HG03135 (cell line): ENCODE results near the gene LY6G5B.
A peak's percentile ranks its signal among the peaks of the same experiment; 100 is the strongest.

Experiments
- ATAC-seq: cut with Tn5 transposase; IDR thresholded peaks from one replicate; pipeline ENCODE4 v1.9.1; 2021; ENCODE audit warnings: mild to moderate bottlenecking, moderate library complexity; ENCODE audit not compliant: unreplicated experiment

LY6G5B gene

DNA sequence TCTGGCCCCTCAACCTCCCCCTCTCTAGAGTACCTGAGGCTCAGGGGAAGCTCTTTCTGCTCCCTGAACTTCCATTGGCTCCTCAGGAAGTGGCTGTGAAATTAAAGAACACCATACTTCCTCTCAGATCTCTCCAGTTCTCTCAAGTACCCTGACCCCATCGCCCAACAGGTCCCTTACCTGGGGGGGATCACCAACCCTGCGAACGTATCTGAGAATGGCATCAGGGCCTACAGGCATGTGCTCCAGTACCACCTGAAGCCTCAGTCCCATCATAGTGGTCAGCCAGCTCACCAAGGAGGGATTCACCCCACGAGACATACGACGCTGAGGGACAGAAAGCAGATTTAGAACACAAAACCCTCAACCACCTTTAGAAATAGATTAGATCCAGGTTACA lies 29.2 kb upstream of the LY6G5B start:
- ATAC-seq, result no peak

- no peak for ATAC-seq
Observed at GRCh38 chr6:31641370-31641769, 28.4 kb upstream of the LY6G5B start.

DNA sequence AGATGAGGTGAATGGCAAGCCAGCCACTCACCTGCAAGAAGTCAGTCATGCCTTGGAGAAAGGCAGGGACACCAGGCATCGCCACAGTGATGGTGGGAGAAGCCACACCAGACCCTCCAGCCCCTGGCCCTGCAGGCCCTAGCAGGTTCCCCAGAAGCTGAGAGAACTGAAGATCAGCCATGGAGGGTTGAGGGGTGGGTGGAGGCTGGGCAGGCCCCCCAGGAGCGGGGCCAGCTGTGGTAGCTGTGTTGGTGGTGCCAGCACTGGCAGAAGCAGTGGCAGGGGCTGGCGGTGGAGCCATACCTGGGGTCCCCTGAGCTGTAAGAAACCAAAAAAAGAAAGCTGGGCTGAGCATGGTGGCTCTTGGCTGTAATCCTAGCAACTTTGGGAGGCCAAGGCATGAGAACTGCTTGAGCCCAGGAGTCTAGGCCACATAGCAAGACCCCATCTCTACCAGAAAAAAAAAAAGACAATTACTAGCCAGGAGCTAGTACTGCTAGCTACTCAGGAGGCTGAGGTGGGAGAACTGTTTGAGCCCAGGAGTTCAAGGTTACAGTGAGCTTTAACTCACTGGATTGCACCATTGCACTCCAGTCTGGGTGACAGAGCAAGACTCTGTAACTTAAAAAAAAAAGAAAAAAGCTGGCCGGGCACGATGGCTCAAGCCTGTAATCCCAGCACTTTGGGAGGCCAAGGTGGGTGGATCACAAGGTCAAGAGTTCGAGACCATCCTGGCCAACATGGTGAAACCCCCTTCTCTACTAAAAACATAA lies 26.8 kb upstream of the LY6G5B start:
- ATAC-seq, result no peak

- no peak for ATAC-seq
Observed at GRCh38 chr6:31643818-31644454, 25.8 kb upstream of the LY6G5B start.

- no peak for ATAC-seq
Observed at GRCh38 chr6:31645325-31645724, 24.5 kb upstream of the LY6G5B start.

GRCh38 chr6:31651602-31652191 lies 18.1 kb upstream of the LY6G5B start:
- peak; percentile 27 for ATAC-seq

GRCh38 chr6:31652925-31653724 lies 16.7 kb upstream of the LY6G5B start:
- ATAC-seq, result peak; percentile 71

GRCh38 chr6:31654574-31655348 lies 15.0 kb upstream of the LY6G5B start:
- ATAC-seq, result no peak

GRCh38 chr6:31655349-31656237 lies 14.2 kb upstream of the LY6G5B start, which contains the start of gene APOM:
TSS of gene APOM (plus strand) at chr6:31655894. CDS start at chr6:31655967, 73 bp downstream.
- no peak for ATAC-seq

GRCh38 chr6:31657406-31658157 lies 12.2 kb upstream of the LY6G5B start:
- no peak for ATAC-seq

DNA sequence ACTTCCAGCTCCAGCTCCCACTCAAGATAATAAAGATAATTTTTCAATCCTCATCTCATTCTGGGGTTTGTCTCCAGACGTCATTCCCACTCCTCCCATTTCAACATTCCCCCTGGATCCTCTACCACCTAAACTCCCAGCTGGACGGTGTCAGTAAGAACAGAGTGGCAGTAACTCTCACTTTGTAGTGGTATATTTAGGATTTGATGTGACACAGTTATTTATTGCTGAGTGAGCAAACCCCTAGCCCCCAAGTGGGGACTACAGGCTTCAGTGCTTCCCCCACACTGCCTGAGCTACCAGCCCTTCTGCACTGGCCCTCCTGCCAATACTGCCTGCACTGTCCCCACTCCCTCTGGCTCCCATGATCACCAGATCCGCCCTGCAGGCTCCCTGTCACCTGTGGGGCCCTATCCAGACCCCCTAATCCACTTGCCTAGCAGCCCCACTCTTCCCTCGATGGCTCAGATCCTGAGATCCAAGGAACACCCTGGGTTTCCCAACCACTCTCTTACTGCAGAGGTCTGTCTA lies 11.6 kb upstream of the LY6G5B start:
- ATAC-seq, result no peak

DNA sequence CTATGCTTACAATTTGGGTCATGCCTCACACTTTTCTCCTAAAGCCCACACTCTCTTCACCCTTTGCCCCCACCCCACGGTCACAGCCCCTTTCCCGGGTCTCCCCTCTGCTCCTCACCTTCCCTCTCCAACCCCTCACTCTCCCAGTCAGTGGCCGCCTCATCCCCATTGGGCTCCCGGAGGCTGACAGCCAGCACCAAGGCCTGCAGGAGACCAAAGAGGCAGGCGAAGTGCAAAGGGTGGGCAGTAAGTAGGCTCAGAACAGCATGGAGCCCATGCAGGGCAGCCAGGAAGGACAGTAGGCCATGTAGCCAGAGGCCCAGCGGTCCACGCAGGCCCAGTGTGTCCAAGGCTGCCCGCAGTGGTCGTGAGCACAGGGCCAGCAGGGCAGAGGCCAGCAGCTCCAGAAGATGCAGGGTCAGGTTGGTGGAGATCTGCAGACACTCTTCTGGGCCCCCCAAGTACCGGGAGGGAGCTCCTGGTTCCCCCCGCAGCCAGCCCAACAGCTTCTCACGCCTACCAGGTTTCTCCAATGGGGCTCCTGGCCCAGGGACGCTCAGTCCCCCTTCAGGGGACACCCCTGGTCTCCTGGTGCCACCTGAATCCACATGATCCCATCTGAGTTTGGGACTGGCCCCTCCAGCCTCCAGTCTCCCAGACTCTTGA lies 10.7 kb upstream of the LY6G5B start:
- no peak for ATAC-seq

DNA sequence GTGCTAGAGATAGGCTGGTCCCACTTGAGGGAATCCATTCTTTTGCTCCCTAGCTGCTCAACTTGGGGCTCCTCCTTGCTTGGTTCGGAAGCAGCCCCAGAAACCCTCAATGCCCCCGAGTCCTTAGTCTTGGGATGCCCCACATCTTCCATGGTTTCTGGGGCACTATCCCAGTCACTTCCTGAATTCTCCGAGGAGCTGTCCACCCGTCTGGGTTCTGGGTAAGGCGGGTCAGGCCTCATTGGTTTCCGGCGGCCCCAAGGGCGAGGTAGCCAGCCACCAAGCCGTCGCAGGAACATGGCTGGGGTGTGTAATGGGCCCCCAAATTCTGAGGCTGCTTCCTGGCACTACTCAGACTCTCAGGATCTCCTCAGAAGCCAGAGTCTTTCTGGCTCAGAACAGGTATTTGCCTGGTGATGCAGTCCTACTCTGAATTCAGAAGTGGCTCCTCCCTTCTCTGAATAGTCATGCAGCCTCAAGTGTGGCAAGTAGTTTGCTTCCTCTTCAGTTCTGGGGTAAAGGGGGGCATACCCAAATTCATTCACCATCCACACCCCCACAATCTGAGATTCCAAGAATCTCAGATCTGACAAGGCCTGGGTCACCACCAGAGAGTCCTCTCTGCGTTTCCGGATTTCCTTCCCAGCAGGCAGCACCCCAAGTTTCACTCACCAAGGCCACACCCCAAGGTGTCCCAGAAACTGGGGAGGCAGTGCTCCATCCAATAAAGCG lies 10.0 kb upstream of the LY6G5B start:
- no peak for ATAC-seq

DNA sequence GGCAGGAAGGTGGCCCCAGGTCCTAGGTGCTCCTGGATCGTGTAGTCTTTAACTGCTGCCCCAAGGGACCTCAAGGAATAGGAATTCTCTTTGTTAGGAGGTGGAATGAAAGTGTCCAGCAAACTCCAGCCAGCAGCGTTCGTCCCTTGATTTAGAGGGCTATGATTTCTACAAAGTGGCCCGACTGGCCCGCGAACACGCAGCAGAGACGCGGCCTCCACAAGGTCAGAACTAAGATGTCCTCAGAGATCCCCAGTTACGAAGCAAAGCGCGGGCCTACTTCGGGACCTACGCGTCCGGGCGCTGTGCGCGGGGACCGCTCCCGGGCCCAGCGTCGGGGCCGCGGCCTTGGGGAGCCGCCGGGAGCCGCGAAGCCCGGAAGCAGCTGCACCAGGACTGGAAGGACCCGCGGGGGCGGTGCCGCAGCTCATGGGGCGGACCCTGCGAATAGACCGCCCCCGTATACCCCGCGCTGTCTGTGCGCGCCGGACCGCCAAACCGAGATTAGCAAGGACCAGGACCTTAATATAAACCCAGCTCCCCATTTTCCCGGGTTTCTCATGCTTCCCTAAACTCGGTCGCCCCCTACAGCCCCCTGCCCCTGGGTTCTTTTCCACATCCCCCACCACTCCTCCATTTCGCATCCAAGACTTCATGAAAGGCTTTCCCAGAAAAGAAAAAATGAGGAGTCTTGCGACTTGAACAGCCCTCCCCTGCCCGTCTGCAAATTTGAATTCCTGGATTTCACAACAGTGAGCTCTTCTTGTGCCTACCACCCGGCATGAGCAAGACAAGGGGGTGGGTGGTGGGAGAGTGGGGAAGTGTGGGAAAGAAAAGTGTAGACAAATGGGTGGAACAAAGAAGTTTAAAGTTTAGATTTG lies 9.2 kb upstream of the LY6G5B start, which contains the start of gene C6orf47:
Gene C6orf47, minus strand, starts transcription at position 398 of the 881 bp plus-strand sequence. CDS start 831 bp downstream, outside the sequence.
- ATAC-seq, result peak; percentile 36

DNA sequence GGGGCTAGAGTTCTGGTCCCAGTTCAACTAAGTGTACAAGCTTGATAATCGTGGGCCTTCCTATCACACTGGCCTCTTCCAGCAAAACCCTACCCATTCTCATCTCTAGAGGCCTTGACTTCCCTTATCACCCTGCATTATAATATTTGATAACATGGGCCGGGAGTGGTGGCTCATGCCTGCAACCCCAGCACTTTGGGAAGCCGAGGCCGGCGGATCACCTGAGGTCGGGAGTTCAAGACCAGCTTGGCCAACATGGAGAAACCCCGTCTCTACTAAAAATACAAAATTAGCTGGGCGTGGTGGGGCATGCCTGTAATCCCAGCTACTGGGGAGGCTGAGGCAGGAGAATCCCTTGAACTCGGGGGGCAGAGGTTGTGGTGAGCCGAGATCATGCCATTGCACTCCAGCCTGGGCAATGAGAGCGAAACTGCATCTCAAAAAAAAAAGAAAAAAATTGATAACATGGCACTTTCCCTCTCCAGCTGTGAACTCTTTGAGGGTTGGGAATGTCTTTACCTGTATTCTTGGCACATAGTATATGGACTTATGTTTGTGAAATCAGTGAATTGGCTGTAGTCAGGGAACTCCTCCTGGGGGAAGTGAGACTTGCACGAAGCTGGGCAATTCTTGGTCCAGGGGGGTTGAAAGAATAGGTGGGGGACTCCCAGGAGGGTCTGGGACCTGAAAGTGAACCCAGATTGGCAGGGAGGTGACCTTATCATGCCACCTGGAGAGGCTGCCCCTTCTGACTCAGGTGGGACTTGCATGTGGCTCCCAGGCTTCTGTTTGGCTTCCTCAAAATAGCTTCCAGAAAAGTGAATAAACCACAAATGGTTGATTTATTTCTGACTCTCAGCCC lies 8.3 kb upstream of the LY6G5B start:
- no peak for ATAC-seq
